Epithelial cell of esophagus (primary cell): ENCODE measurements around the gene GYG2.

Experiments
- DNase-seq: peaks from one replicate; pipeline ENCODE4 v3.0.0; 2010; ENCODE audit warnings: low read depth
- H3K4me3 ChIP-seq: 2 replicates; pipeline ENCODE4 v1.5.1; 2011; ENCODE audit warnings: mild to moderate bottlenecking, low read length, control low read depth
- CTCF ChIP-seq: IDR thresholded peaks from 2 replicates; pipeline ENCODE4 v1.5.1; 2011; ENCODE audit warnings: low read depth, mild to moderate bottlenecking, low read length, control low read depth, inconsistent platforms; ENCODE audit not compliant: insufficient read depth; ENCODE audit errors: missing control alignments

GYG2 gene

GRCh38 chrX:2831471-2832228 is 2.9 kb downstream of the GYG2 start:
- H3K4me3 ChIP-seq = no peak overlapping the region
- TF ChIP-seq CTCF = no peak
- no peak for DNase-seq

- H3K4me3 ChIP-seq = no peak overlapping the region
- TF ChIP-seq CTCF = no peak
- no peak for DNase-seq
Measured at GRCh38 chrX:2837961-2838360, 9.2 kb downstream of the GYG2 start.

GRCh38 chrX:2840961-2841360 is 12.2 kb downstream of the GYG2 start:
- TF ChIP-seq CTCF = no peak
- no peak overlapping the region for H3K4me3 ChIP-seq
- DNase-seq = no peak

- DNase-seq = no peak
- no peak overlapping the region for H3K4me3 ChIP-seq
- no peak for TF ChIP-seq CTCF
Measured at GRCh38 chrX:2841537-2841936, 12.8 kb downstream of the GYG2 start.

DNA sequence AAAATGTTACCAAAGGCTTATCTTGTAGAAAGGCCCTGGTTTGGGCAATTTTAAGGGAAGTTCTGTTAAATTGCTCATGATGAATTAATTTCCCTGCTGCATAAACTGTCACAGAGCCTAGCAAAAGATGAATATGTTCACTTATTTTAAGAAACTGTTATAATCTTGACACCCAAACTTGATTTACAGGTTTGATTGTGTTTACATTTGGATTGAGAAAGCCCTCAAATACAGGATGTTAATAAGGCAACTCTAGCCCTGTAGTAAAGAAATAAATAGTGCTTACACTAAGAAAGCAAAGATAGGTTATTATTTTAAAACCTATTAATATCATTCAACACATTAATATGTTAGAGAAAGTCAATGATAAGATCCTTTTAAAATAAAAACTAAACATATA is 18.3 kb downstream of the GYG2 start:
- DNase-seq = peak; percentile 20
- no peak for TF ChIP-seq CTCF
- no peak overlapping the region for H3K4me3 ChIP-seq

- no peak overlapping the region for H3K4me3 ChIP-seq
- TF ChIP-seq CTCF = no peak
- DNase-seq = no peak
Measured at GRCh38 chrX:2848871-2849301, 20.2 kb downstream of the GYG2 start.

DNA sequence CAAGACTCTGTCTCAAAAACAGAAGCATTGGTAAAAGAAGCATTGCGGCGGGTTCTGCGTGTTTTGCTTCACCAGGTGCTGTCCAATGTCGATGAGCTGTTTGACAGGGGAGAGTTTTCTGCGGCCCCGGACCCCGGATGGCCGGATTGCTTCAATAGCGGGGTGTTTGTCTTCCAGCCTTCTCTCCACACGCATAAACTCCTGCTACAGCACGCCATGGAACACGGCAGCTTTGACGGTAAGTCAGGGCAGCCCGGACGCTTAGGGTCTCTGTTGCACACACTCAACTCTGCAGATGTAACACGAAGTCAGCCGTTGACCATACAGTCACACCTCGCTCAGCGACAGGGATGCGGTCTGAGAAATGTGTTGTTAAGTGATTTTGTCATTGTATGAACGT is 26.2 kb downstream of the GYG2 start:
- H3K4me3 ChIP-seq = no peak overlapping the region
- DNase-seq = no peak
- no peak for TF ChIP-seq CTCF
